Measurements from ENCODE around the gene WARS2.

- TF ChIP-seq POLR2A (IDR thresholded peaks at IDR 0.05) (no peak), CTCF (IDR thresholded peaks at IDR 0.05) (no peak), EP300 (IDR thresholded peaks at IDR 0.05) (no peak), POLR2AphosphoS5 (IDR thresholded peaks at IDR 0.05) (no peak)
These were observed 153.6 kb downstream of the WARS2 start for GRCh38 chr1:118986555-118987467.

Data from sigmoid colon (tissue), 4 donors.